ENCODE data around the gene LRP1B.

Gene LRP1B

DNA sequence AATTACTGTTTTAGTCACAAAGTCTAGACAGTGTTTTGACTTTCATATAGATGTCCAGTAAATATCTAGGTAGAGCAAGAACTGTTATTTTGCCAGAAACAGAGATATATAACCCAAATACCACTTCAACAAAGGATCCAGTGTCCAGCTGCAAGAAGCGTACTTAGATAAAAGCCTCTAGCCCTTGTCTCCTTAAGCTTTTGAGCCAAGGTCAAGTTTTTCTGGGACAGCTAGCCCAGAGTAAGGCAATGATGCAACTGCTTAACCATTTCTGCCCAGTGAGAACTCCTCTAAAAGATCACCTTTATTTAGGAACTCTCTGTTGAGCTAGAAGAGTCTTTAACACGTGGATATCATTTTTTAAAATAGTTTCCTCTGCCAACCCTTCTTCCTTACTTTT, 1925.7 kb downstream of the LRP1B start:
- H3K9me3 ChIP-seq (ENCODE audit: control insufficient read depth, insufficient read depth, low read length), result 0 out of 2 replicates have a peak, but pooled peaks cover 3% of the 10 kb centered on the region
- H3K9me2 ChIP-seq (replicated peaks; ENCODE audit: control insufficient read depth, low read length), result no peaks in the 10 kb centered on the region
- no peaks in the 10 kb centered on the region for H3K27me3 ChIP-seq (ENCODE audit: control insufficient read depth, low read length)
- H3F3A ChIP-seq (ENCODE audit: control insufficient read depth, insufficient read depth), result no peaks in the 10 kb centered on the region
- no peaks in the 10 kb centered on the region for H3K36me3 ChIP-seq (ENCODE audit: control insufficient read depth, low read length)
- no peak overlapping the region for H3K27ac ChIP-seq (ENCODE audit: low read depth, low read length)
- H3K4me2 ChIP-seq (ENCODE audit: low read length), result no peak overlapping the region
- no peak overlapping the region for H3K4me3 ChIP-seq (ENCODE audit: low read length)
- TF ChIP-seq CTCF (IDR thresholded peaks at IDR 0.05; ENCODE audit: low read depth, low read length, poor library complexity, severe bottlenecking) (no peak), EZH2phosphoT487 (IDR thresholded peaks at IDR 0.05; ENCODE audit: borderline replicate concordance, low read length) (no peak)
- H3K79me2 ChIP-seq (ENCODE audit: control insufficient read depth, low read length), result no peaks in the 10 kb centered on the region
- no peaks in the 10 kb centered on the region for H3K4me1 ChIP-seq (ENCODE audit: control insufficient read depth, low read length)
- H4K20me1 ChIP-seq (ENCODE audit: control insufficient read depth, insufficient read depth, low read depth, low read length), result no peaks in the 10 kb centered on the region

DNA sequence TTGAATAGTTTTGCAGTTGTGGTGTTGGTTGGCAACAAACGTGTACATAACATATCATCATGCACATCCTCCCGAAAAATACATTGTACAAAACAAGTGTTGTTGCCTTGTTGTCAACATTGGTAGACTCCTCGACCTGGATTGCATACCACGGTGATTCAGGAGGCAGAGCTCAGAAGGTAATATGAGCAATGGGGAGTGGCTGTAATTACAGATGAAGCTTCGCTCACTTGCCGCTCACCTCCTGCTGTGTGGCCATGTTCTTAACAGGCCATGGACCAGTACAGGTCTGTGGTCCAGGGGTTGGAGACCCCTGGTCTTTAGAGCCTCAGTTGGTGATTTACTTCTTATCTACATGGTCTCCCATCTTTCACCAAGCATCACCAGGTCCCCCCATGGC, 1927.5 kb downstream of the LRP1B start:
- Histone ChIP-seq H3K79me2 (ENCODE audit: control insufficient read depth, low read length) (no peaks in the 10 kb centered on the region), H3K27me3 (ENCODE audit: control insufficient read depth, low read length) (no peaks in the 10 kb centered on the region), H3F3A (ENCODE audit: control insufficient read depth, insufficient read depth) (no peaks in the 10 kb centered on the region), H3K4me1 (ENCODE audit: control insufficient read depth, low read length) (no peaks in the 10 kb centered on the region), H4K20me1 (ENCODE audit: control insufficient read depth, insufficient read depth, low read depth, low read length) (no peaks in the 10 kb centered on the region), H3K9me2 (replicated peaks; ENCODE audit: control insufficient read depth, low read length) (no peaks in the 10 kb centered on the region), H3K27ac (ENCODE audit: low read depth, low read length) (no peak overlapping the region), H3K36me3 (ENCODE audit: control insufficient read depth, low read length) (no peaks in the 10 kb centered on the region), H3K4me3 (ENCODE audit: low read length) (no peak overlapping the region), H3K9me3 (ENCODE audit: control insufficient read depth, insufficient read depth, low read length) (0 out of 2 replicates have a peak, but pooled peaks cover 3% of the 10 kb centered on the region), H3K4me2 (ENCODE audit: low read length) (no peak overlapping the region)
- TF ChIP-seq CTCF (IDR thresholded peaks at IDR 0.05; ENCODE audit: low read depth, low read length, poor library complexity, severe bottlenecking) (no peak), EZH2phosphoT487 (IDR thresholded peaks at IDR 0.05; ENCODE audit: borderline replicate concordance, low read length) (no peak)

DNA sequence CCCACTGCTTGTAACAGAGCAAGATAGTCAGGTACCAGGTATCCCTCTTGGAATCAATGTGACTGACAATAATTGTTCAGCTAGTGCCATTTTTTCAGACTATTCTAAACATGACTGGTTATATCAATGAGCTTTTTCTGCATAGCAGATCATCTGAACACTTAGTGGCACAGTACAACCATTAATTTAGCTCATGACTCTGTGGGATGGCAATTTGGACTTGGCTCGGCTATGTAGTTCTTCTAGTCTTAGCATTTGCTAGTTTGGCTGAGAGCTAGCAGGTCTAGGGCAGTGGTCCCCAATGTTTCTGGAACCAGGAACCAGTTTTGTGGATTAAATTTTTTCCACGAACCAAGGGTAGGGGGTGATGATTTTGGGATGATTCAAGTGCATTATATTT, 1929.2 kb downstream of the LRP1B start:
- Histone ChIP-seq H3K9me3 (ENCODE audit: control insufficient read depth, insufficient read depth, low read length) (0 out of 2 replicates have a peak, but pooled peaks cover 3% of the 10 kb centered on the region), H3K27ac (ENCODE audit: low read depth, low read length) (no peak overlapping the region), H3K4me1 (ENCODE audit: control insufficient read depth, low read length) (no peaks in the 10 kb centered on the region), H4K20me1 (ENCODE audit: control insufficient read depth, insufficient read depth, low read depth, low read length) (no peaks in the 10 kb centered on the region), H3K27me3 (ENCODE audit: control insufficient read depth, low read length) (no peaks in the 10 kb centered on the region), H3K79me2 (ENCODE audit: control insufficient read depth, low read length) (no peaks in the 10 kb centered on the region), H3K4me2 (ENCODE audit: low read length) (no peak overlapping the region), H3K9me2 (replicated peaks; ENCODE audit: control insufficient read depth, low read length) (no peaks in the 10 kb centered on the region), H3K4me3 (ENCODE audit: low read length) (no peak overlapping the region), H3K36me3 (ENCODE audit: control insufficient read depth, low read length) (no peaks in the 10 kb centered on the region), H3F3A (ENCODE audit: control insufficient read depth, insufficient read depth) (no peaks in the 10 kb centered on the region)
- no peak for TF ChIP-seq EZH2phosphoT487 (IDR thresholded peaks at IDR 0.05; ENCODE audit: borderline replicate concordance, low read length)
- no peak for TF ChIP-seq CTCF (IDR thresholded peaks at IDR 0.05; ENCODE audit: low read depth, low read length, poor library complexity, severe bottlenecking)
